ENCODE measurements around the gene ZBTB6. TPM values are rescaled to one million over a fixed set of nuclear protein-coding genes. Genes with fewer than 3 reads are reported as not detected.

Gene ZBTB6
- total and polyA plus RNA-seq, 2 of the 13 experiments (the other 11 are each of a cell fraction or from before 2014, with no cell fraction given), result 3.7 to 7.1 TPM

DNA sequence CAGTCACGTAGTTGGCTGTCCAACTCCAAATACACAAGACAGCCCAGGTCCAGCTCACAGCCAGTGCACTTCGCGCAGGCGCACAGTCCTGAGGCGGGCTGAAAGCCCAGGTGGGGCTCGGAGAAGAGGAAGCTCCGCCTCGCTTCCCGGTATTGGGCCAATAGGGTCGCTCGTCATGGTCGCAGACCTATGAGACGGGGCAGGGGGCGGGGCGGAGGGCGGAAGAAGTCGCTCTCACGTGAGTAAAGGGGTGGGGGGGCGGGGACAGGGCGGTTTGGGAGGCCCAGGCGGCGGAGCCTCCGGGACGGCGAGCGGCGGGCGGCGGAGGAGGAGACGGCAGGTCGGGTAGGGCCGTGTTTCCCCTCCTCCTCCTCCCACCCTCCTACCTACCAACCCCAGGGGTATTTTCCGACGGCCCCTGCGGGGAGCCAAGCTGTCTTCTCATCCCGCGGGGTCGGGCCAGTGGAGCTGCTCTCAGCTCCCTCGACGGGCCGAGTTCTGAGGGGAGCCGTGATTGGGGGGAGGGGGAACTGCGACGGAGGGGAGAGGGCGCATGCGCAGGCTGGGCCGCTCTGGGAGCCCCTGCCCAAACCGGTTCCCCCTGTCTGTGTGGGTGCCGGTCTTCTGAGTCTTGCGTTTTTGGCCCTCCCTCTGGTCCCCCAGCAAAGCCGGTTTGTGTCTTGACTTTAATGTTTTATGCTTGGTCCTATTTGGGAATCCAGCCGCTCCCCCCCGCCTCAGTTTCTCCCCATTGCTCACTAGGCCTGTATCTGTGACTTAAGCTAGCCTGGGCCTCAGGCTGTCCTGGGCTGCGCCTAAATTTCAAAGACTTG is 27.8 kb upstream of the ZBTB6 start, which contains the start of gene RABGAP1 (continued):
- TF ChIP-seq, protein P1, sequence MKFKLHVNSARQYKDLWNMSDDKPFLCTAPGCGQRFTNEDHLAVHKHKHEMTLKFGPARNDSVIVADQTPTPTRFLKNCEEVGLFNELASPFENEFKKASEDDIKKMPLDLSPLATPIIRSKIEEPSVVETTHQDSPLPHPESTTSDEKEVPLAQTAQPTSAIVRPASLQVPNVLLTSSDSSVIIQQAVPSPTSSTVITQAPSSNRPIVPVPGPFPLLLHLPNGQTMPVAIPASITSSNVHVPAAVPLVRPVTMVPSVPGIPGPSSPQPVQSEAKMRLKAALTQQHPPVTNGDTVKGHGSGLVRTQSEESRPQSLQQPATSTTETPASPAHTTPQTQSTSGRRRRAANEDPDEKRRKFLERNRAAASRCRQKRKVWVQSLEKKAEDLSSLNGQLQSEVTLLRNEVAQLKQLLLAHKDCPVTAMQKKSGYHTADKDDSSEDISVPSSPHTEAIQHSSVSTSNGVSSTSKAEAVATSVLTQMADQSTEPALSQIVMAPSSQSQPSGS (CRISPR knock-in tag; IDR thresholded peaks at IDR 0.05), result no peak
- TF ChIP-seq GTF3A (CRISPR knock-in tag; conservative IDR thresholded peaks at IDR 0.05), result no peak
- TF ChIP-seq SOX13 (IDR thresholded peaks at IDR 0.05), result no peak
- no peak for TF ChIP-seq SOX13 (CRISPR knock-in tag; conservative IDR thresholded peaks at IDR 0.05 in 1 of 2, IDR thresholded peaks at IDR 0.05 in 1 of 2)
- TF ChIP-seq, protein P2, sequence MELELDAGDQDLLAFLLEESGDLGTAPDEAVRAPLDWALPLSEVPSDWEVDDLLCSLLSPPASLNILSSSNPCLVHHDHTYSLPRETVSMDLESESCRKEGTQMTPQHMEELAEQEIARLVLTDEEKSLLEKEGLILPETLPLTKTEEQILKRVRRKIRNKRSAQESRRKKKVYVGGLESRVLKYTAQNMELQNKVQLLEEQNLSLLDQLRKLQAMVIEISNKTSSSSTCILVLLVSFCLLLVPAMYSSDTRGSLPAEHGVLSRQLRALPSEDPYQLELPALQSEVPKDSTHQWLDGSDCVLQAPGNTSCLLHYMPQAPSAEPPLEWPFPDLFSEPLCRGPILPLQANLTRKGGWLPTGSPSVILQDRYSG (CRISPR knock-in tag; IDR thresholded peaks at IDR 0.05), result no peak
- TF ChIP-seq FOXO1 (CRISPR knock-in tag; IDR thresholded peaks at IDR 0.05), result no peak
- TF ChIP-seq, protein P3, sequence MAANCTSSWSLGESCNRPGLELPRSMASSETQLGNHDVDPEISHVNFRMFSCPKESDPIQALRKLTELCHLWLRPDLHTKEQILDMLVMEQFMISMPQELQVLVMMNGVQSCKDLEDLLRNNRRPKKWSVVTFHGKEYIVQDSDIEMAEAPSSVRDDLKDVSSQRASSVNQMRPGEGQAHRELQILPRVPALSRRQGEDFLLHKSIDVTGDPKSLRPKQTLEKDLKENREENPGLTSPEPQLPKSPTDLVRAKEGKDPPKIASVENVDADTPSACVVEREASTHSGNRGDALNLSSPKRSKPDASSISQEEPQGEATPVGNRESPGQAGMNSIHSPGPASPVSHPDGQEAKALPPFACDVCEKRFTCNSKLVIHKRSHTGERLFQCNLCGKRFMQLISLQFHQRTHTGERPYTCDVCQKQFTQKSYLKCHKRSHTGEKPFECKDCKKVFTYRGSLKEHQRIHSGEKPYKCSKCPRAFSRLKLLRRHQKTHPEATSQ (CRISPR knock-in tag; IDR thresholded peaks at IDR 0.05; ENCODE audit: borderline replicate concordance), result no peak
- TF ChIP-seq, protein P4, sequence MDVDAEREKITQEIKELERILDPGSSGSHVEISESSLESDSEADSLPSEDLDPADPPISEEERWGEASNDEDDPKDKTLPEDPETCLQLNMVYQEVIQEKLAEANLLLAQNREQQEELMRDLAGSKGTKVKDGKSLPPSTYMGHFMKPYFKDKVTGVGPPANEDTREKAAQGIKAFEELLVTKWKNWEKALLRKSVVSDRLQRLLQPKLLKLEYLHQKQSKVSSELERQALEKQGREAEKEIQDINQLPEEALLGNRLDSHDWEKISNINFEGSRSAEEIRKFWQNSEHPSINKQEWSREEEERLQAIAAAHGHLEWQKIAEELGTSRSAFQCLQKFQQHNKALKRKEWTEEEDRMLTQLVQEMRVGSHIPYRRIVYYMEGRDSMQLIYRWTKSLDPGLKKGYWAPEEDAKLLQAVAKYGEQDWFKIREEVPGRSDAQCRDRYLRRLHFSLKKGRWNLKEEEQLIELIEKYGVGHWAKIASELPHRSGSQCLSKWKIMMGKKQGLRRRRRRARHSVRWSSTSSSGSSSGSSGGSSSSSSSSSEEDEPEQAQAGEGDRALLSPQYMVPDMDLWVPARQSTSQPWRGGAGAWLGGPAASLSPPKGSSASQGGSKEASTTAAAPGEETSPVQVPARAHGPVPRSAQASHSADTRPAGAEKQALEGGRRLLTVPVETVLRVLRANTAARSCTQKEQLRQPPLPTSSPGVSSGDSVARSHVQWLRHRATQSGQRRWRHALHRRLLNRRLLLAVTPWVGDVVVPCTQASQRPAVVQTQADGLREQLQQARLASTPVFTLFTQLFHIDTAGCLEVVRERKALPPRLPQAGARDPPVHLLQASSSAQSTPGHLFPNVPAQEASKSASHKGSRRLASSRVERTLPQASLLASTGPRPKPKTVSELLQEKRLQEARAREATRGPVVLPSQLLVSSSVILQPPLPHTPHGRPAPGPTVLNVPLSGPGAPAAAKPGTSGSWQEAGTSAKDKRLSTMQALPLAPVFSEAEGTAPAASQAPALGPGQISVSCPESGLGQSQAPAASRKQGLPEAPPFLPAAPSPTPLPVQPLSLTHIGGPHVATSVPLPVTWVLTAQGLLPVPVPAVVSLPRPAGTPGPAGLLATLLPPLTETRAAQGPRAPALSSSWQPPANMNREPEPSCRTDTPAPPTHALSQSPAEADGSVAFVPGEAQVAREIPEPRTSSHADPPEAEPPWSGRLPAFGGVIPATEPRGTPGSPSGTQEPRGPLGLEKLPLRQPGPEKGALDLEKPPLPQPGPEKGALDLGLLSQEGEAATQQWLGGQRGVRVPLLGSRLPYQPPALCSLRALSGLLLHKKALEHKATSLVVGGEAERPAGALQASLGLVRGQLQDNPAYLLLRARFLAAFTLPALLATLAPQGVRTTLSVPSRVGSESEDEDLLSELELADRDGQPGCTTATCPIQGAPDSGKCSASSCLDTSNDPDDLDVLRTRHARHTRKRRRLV (CRISPR knock-in tag; IDR thresholded peaks at IDR 0.05), result peak; percentile 79; the same call in 1 of the 2 replicates
- TF ChIP-seq HOXA9 (CRISPR knock-in tag; IDR thresholded peaks at IDR 0.05; ENCODE audit: borderline replicate concordance), result no peak
- no peak for TF ChIP-seq NFIC (IDR thresholded peaks at IDR 0.05; ENCODE audit: low read length)
- TF ChIP-seq ZNF253 (CRISPR knock-in tag; IDR thresholded peaks at IDR 0.05; ENCODE audit: borderline replicate concordance), result no peak
- TF ChIP-seq, protein P5, sequence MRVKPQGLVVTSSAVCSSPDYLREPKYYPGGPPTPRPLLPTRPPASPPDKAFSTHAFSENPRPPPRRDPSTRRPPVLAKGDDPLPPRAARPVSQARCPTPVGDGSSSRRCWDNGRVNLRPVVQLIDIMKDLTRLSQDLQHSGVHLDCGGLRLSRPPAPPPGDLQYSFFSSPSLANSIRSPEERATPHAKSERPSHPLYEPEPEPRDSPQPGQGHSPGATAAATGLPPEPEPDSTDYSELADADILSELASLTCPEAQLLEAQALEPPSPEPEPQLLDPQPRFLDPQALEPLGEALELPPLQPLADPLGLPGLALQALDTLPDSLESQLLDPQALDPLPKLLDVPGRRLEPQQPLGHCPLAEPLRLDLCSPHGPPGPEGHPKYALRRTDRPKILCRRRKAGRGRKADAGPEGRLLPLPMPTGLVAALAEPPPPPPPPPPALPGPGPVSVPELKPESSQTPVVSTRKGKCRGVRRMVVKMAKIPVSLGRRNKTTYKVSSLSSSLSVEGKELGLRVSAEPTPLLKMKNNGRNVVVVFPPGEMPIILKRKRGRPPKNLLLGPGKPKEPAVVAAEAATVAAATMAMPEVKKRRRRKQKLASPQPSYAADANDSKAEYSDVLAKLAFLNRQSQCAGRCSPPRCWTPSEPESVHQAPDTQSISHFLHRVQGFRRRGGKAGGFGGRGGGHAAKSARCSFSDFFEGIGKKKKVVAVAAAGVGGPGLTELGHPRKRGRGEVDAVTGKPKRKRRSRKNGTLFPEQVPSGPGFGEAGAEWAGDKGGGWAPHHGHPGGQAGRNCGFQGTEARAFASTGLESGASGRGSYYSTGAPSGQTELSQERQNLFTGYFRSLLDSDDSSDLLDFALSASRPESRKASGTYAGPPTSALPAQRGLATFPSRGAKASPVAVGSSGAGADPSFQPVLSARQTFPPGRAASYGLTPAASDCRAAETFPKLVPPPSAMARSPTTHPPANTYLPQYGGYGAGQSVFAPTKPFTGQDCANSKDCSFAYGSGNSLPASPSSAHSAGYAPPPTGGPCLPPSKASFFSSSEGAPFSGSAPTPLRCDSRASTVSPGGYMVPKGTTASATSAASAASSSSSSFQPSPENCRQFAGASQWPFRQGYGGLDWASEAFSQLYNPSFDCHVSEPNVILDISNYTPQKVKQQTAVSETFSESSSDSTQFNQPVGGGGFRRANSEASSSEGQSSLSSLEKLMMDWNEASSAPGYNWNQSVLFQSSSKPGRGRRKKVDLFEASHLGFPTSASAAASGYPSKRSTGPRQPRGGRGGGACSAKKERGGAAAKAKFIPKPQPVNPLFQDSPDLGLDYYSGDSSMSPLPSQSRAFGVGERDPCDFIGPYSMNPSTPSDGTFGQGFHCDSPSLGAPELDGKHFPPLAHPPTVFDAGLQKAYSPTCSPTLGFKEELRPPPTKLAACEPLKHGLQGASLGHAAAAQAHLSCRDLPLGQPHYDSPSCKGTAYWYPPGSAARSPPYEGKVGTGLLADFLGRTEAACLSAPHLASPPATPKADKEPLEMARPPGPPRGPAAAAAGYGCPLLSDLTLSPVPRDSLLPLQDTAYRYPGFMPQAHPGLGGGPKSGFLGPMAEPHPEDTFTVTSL (CRISPR knock-in tag; IDR thresholded peaks at IDR 0.05; ENCODE audit: borderline replicate concordance), result no peak
- TF ChIP-seq ELF3 (CRISPR knock-in tag; IDR thresholded peaks at IDR 0.05), result peak; percentile 34

All from HepG2 (cell line).